ENCODE data around the gene C2CD3. TPM values are rescaled to one million over a fixed set of nuclear protein-coding genes. Genes with fewer than 3 reads are reported as not detected.

C2CD3 gene
- total RNA-seq, 2 donors from 2014 or later = 35.3 to 37.9 TPM

DNA sequence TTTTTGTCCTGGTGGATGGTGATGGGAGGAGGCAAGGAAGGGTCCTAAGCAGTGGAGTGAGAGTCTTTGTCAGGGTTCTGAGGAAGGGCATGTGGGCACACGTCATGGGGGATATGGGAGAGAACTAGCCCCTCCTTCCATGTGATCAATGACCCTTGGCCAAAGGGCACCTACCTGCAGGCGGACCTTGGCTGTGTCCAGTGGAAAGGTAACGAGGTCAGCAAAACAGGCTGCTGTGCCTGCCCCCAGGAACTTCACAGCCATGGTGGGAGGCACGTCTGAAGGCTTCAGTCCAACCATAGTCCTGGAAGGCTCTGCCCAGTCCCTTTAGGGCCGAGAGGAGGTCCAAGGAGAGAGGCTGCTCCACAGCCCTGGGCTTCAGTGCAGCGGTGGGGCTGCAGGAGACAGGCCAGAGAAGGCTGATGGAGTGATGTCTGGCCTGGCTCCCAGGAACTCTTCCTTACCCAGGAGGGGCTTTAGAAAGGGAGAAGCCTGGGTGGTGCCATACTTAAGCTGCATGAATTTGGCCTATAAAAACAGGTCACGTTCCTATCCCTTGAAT is 164.0 kb downstream of the C2CD3 start:
- Mint-ChIP-seq H3K27me3 (no peaks in the 10 kb centered on the region), H3K27ac (peak overlapping the region; percentile 59), H3K4me1 (peaks cover 43% of the 10 kb centered on the region), H3K9me3 (peaks cover 4% of the 10 kb centered on the region), H3K4me3 (no peak overlapping the region), H3K36me3 (ENCODE audit: low read depth) (peaks cover 27% of the 10 kb centered on the region)
- ATAC-seq (replicated peaks) = no peak

DNA sequence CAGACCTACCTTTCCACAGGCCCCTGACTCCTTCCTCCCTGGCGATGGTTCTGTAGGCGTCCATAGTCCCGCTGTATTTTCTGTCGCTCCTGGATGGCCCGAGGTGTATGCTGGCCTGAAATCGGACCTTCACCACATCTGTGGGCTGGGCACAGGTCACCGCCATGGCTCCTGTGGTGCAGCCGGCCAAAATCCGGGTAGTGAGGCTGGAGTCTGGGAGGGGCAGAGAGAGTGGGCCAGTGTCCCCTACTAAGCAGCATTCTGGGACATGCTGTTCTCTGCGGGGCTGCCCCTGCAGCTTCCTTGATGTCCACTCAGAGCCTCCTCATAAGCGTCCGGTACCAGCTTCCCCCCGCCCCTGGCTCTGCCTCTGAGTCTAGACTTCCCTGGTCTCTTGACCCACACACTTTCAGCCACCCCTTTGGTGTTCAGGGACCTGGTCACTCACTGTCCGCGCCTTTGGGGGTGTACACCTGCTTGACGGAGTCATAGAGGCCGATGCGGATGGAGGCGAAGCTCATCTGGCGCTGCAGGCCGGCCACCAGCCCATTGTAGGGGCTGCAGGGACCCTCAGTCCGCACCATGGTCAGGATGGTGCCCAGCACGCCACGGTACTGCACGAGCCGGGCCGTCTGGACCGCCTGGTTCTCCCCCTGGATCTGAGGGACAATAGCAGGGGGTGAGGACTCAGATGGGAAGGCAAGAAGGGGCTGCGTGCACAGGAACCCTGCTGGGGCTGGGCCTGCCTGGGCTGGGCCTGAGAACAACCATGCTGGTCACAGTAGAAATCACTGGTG is 164.9 kb downstream of the C2CD3 start:
- Mint-ChIP-seq H3K4me1 (peaks cover 37% of the 10 kb centered on the region), H3K4me3 (peak overlapping the region; percentile 62), H3K9me3 (no peaks in the 10 kb centered on the region), H3K27me3 (no peaks in the 10 kb centered on the region), H3K36me3 (ENCODE audit: low read depth) (peaks cover 18% of the 10 kb centered on the region), H3K27ac (peak overlapping the region; percentile 82)
- no peak for ATAC-seq (replicated peaks)

- Mint-ChIP-seq H3K36me3 (ENCODE audit: low read depth) (peaks cover 10% of the 10 kb centered on the region), H3K27ac (peak overlapping the region; percentile 82), H3K9me3 (no peaks in the 10 kb centered on the region), H3K27me3 (no peaks in the 10 kb centered on the region), H3K4me3 (peak overlapping the region; percentile 62), H3K4me1 (peaks cover 33% of the 10 kb centered on the region)
- ATAC-seq (replicated peaks) = peak; percentile 99
Observed at GRCh38 chr11:74004759-74005615, 165.8 kb downstream of the C2CD3 start.

DNA sequence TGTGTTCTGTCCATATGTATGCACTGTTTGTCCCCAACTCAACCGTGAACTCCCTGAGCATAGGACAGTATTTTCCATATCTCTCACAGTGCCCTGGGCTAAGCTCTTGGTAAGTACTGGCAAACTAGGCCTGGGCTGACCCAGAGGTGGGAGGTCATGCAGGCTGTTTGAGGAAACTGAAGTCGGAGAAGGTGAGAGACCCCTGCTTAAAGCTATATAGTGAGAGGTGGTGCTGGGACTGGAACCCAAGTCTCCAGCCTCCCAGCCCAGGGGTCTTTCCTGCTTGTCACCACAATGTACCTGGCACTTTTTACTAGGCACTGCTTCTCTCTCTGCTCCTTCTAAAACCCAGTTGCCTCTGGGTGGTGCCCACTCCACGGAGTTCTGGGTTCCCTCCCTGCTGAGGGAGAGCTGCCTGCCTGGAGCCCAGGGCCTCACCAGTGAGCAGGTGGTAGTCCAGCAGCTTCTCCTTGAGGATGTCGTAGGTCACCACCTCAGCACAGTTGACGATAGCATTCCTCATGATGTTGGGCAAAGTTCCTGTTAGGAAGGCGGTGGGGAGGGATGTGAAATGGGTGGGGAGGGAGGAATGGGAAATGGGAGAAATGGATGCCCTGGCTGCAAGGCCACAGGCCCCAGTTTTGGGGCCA is 166.6 kb downstream of the C2CD3 start:
- no peaks in the 10 kb centered on the region for H3K27me3 Mint-ChIP-seq
- H3K9me3 Mint-ChIP-seq = no peaks in the 10 kb centered on the region
- no peak overlapping the region for H3K4me3 Mint-ChIP-seq
- no peak for ATAC-seq (replicated peaks)
- peaks cover 28% of the 10 kb centered on the region for H3K4me1 Mint-ChIP-seq
- peak overlapping the region; percentile 60 for H3K27ac Mint-ChIP-seq
- H3K36me3 Mint-ChIP-seq (ENCODE audit: low read depth) = peaks cover 7% of the 10 kb centered on the region

- no peak overlapping the region for H3K4me3 Mint-ChIP-seq
- H3K27me3 Mint-ChIP-seq = no peaks in the 10 kb centered on the region
- H3K27ac Mint-ChIP-seq = peak overlapping the region; percentile 60
- no peaks in the 10 kb centered on the region for H3K9me3 Mint-ChIP-seq
- no peak for ATAC-seq (replicated peaks)
- H3K36me3 Mint-ChIP-seq (ENCODE audit: low read depth) = peaks cover 7% of the 10 kb centered on the region
- H3K4me1 Mint-ChIP-seq = peaks cover 20% of the 10 kb centered on the region
Observed at GRCh38 chr11:74002832-74003231, 168.0 kb downstream of the C2CD3 start.

- Mint-ChIP-seq H3K9me3 (no peaks in the 10 kb centered on the region), H3K4me3 (no peak overlapping the region), H3K27me3 (no peaks in the 10 kb centered on the region), H3K27ac (peak overlapping the region; percentile 81), H3K36me3 (ENCODE audit: low read depth) (peaks cover 7% of the 10 kb centered on the region), H3K4me1 (peaks cover 26% of the 10 kb centered on the region)
- ATAC-seq (replicated peaks) = no peak
Observed at GRCh38 chr11:74001822-74002286, 168.9 kb downstream of the C2CD3 start.

DNA sequence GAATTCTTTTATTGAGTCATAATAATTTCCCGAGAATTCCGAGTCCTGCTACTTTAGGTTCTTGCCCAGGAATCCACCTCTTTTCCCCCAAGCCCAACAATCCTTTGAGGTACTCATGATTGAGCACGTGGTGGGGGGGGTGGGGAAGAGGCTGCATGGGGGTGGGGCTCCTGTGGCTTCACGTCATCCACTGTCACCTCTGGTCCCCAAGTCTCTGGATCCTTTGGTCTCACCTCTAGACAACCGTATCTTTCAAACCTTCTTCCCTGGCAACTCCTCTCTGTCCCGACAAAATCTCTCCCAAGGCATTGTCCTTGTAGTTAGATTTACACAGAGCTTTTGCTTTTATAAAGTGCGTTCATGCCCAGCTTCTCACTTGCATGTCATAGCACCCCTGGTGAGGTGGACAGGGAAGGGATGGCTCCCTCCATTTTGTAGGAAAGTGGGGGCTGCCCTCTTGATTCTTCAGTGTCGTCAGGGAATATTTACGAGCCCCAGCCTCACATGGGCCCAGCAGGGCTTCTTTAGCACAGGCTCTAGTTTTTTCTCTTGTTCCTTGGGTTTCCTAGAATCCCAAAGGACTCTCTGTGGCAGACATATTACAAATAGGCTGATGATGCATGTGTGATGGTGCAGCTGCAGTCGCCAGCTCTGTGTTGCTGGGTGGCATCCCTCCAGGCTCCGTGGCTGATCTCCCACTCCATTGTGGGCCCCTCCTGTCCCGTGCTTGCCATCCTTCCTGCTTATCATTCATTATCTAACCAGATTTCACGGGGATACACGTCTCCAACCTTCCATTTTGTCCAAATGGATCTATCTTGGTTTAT is 170.3 kb downstream of the C2CD3 start:
- no peak overlapping the region for H3K4me3 Mint-ChIP-seq
- no peaks in the 10 kb centered on the region for H3K27me3 Mint-ChIP-seq
- H3K4me1 Mint-ChIP-seq = peaks cover 30% of the 10 kb centered on the region
- no peaks in the 10 kb centered on the region for H3K9me3 Mint-ChIP-seq
- peak; percentile 3 for ATAC-seq (replicated peaks)
- peaks cover 11% of the 10 kb centered on the region for H3K36me3 Mint-ChIP-seq (ENCODE audit: low read depth)
- H3K27ac Mint-ChIP-seq = peak overlapping the region; percentile 81

DNA sequence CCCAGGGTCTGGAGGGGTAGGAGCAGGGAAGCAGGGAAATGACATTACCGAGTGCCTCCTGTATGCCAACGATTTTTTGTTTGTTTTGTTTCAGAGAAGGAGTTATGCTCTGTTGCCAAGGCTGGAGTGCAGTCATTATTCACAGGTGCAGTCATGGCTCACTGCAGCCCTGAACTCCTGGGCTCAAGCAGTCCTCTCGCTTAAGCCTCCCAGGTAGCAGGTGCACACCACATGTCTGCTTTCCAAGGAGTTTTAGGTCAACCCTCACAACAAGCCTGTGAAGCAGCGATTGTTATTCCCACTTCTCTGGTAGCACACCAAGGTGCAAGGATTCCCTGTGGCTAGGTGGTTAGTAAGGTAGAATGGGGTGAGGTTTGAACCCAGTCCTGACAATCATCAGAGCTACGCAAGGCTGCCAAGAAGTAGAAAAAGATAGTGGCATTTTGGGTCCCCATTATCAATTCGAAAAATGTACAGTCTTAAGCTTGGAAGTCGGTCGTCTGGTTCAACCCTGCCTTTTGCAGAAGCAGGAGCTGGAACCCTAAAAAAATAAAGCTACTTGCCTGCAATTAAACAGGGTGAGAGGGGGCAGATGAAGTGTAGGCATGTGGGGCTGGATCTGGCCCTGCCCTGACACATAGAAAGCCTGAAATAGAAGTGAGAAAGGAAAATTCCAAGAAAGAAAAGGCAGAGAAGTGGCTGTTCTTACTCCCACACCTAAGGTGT is 171.1 kb downstream of the C2CD3 start:
- peak overlapping the region; percentile 41 for H3K4me3 Mint-ChIP-seq
- ATAC-seq (replicated peaks) = peak; percentile 15
- peak overlapping the region; percentile 81 for H3K27ac Mint-ChIP-seq

DNA sequence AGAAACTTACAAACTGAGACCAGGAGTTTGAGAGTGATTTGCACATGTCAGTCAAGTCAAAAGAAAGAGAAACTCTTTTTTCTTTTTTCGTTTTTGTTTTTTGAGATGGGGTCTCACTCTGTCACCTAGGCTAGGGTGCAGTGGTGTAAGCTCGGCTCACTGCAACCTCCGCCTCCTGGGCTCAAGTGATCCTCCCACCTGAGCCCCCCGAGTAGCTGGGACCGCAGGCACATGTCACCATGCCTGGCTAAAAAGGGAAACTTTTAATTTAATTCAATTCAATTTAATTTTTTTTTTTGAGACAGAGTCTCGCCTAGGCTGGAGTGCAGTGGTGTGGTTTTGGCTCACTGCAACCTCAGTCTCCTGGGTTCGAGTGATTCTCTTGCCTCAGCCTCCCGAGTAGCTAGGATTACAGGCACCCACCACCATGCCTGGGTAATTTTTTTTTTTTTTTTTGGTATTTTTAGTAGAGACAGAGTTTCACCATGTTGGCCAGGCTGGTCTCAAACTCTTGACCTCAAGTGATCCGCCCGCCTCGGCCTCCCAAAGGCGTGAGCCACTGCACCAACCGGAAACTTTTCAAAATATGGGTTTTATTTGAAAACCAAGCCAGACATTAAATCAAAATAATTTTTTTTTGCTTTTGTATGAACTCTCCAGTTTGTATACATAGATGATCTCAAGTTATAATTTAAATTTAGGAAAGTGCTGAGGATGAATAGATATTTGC is 171.8 kb downstream of the C2CD3 start:
- H3K4me1 Mint-ChIP-seq = peaks cover 34% of the 10 kb centered on the region
- peaks cover 15% of the 10 kb centered on the region for H3K36me3 Mint-ChIP-seq (ENCODE audit: low read depth)
- no peaks in the 10 kb centered on the region for H3K9me3 Mint-ChIP-seq
- no peak for ATAC-seq (replicated peaks)
- H3K27me3 Mint-ChIP-seq = no peaks in the 10 kb centered on the region
- peak overlapping the region; percentile 99 for H3K27ac Mint-ChIP-seq
- peak overlapping the region; percentile 41 for H3K4me3 Mint-ChIP-seq

More for the DNA sequence above, 171.1 kb downstream of the C2CD3 start:
- H3K36me3 Mint-ChIP-seq (ENCODE audit: low read depth) = peaks cover 15% of the 10 kb centered on the region
- peaks cover 32% of the 10 kb centered on the region for H3K4me1 Mint-ChIP-seq
- no peaks in the 10 kb centered on the region for H3K27me3 Mint-ChIP-seq
- no peaks in the 10 kb centered on the region for H3K9me3 Mint-ChIP-seq

GRCh38 chr11:73997120-73997770 is 173.6 kb downstream of the C2CD3 start:
- no peak for ATAC-seq (replicated peaks)
- Mint-ChIP-seq H3K27ac (peak overlapping the region; percentile 99), H3K36me3 (ENCODE audit: low read depth) (peaks cover 8% of the 10 kb centered on the region), H3K4me3 (peak overlapping the region; percentile 74), H3K4me1 (peaks cover 35% of the 10 kb centered on the region), H3K9me3 (no peaks in the 10 kb centered on the region), H3K27me3 (no peaks in the 10 kb centered on the region)

DNA sequence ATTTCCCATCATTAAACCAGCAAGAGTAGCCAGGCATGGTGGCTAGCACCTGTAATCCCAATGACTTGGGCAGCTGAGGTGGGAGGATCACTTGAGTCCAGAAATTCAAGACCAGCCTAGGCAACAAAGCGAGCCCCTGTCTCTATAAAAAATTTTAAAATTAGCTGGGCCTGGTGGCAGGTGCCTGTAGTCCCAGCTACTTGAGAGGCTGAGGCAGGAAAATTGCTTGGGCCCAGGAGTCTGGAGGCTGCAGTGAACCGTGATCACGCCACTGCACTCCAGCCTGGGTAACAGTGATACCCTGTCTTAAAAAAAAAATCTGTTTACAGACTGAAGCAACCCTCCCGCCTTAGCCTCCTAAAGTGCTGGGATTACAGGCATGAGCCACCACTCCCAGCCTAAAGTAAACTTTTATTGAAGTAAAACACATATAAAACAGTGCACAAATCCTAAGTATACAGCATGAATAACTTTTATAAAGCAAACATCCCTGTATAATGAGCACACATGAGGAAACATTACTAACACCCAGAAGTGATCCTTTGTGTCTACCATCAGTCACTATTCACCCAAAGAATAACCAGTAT is 174.5 kb downstream of the C2CD3 start:
- peaks cover 34% of the 10 kb centered on the region for H3K4me1 Mint-ChIP-seq
- H3K36me3 Mint-ChIP-seq (ENCODE audit: low read depth) = peaks cover 8% of the 10 kb centered on the region
- no peaks in the 10 kb centered on the region for H3K9me3 Mint-ChIP-seq
- ATAC-seq (replicated peaks) = no peak
- H3K4me3 Mint-ChIP-seq = peak overlapping the region; percentile 74
- H3K27ac Mint-ChIP-seq = peak overlapping the region; percentile 99
- H3K27me3 Mint-ChIP-seq = no peaks in the 10 kb centered on the region

DNA sequence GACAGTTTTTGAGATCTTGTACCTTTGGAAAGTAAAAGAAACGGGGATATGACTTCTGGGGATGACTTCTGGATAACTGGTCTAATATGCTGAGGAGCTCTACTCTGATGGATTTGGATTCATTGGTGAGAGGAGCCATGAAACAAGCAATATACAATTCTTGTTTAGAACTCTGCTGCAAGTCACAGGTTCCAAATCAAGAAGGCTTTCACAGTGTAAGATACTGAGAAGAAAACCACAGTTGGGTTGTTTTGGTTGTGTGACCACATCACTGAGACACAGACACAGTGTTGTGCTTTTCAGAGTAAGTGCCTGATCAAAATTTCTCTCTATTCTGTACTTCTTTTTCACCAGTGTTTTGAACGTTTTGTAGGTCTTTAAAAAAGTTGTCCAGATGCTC is 175.1 kb downstream of the C2CD3 start:
- H3K36me3 Mint-ChIP-seq (ENCODE audit: low read depth) = peaks cover 8% of the 10 kb centered on the region
- H3K4me3 Mint-ChIP-seq = peak overlapping the region; percentile 74
- peak; percentile 81 for ATAC-seq (replicated peaks)
- peaks cover 29% of the 10 kb centered on the region for H3K4me1 Mint-ChIP-seq
- no peaks in the 10 kb centered on the region for H3K9me3 Mint-ChIP-seq
- peak overlapping the region; percentile 99 for H3K27ac Mint-ChIP-seq
- H3K27me3 Mint-ChIP-seq = no peaks in the 10 kb centered on the region
